ENCODE data around the gene COIL. TPM values are rescaled to one million over a fixed set of nuclear protein-coding genes. Genes with fewer than 3 reads are reported as not detected.

Gene COIL
- total and polyA plus RNA-seq, 2 of the 13 experiments (the other 11 are each of a cell fraction or from before 2014, with no cell fraction given): 8.1 to 29.4 TPM

GRCh38 chr17:56956992-56957391 is 3.9 kb downstream of the COIL start:
- H3K4me1 ChIP-seq (ENCODE audit: insufficient read depth, low read length): peaks cover 25% of the 10 kb centered on the region
- no peak for ATAC-seq
- no peak overlapping the region for H3K9ac ChIP-seq (ENCODE audit: insufficient read depth, low read depth, low read length)
- peaks cover 4% of the 10 kb centered on the region for H4K20me1 ChIP-seq (ENCODE audit: insufficient read depth, low read length)
- TF ChIP-seq SIN3B (IDR thresholded peaks at IDR 0.05; ENCODE audit: low read length) (no peak), ZNF121 (CRISPR knock-in tag; IDR thresholded peaks at IDR 0.05) (peak; percentile 52; the same call in 1 of the 2 replicates), HMG20B (CRISPR knock-in tag; conservative IDR thresholded peaks at IDR 0.05) (no peak), THYN1 (CRISPR knock-in tag; IDR thresholded peaks at IDR 0.05; ENCODE audit: borderline replicate concordance, low read depth) (no peak)
- intact Hi-C loops (cut with micrococcal nuclease; ENCODE audit: unreplicated experiment) (no loop called here), in situ Hi-C loops (cut with HindIII; ENCODE audit: extremely low pct_ligation_motif_present, low pct_unique_long_range_greater_than_20kb) (no loop called here)
- no peak for FAIRE-seq
- H3K4me2 ChIP-seq (ENCODE audit: low read depth, low read length): no peak overlapping the region
- POLR2A ChIA-PET: no interaction called here
- H3K27me3 ChIP-seq (ENCODE audit: control insufficient read depth in 1 of 2, insufficient read depth in 2 of 2, low read length in 2 of 2): no peaks in the 10 kb centered on the region
- no peak overlapping the region for H2AFZ ChIP-seq (ENCODE audit: low read length)
- no peak overlapping the region for H3K4me3 ChIP-seq (replicated peaks in 1 of 3; ENCODE audit: insufficient read depth in 1 of 3, low read depth in 2 of 3, low read length in 3 of 3)
- CTCF ChIA-PET (ENCODE audit: low intra/inter-chr PET ratio, low total read pairs): no interaction called here
- no TSS peak for BruUV-seq (replicated peaks)
- H3K79me2 ChIP-seq (ENCODE audit: insufficient read depth, low read length): peaks cover 29% of the 10 kb centered on the region
- WGBS (ENCODE audit: low lambda C conversion rate): 93% methylated on average over 5 of the region's 5 CpGs
- DNase-seq (ENCODE audit: low spot score): no peak
- H3K36me3 ChIP-seq (replicated peaks in 1 of 2; ENCODE audit: control insufficient read depth in 1 of 2, insufficient read depth in 2 of 2, low read length in 2 of 2): peaks cover 0 to 4% of the 10 kb centered on the region in 2 experiments; a peak in 4 of 5 replicates
- no peak overlapping the region for H3K27ac ChIP-seq (ENCODE audit: extremely low read length, insufficient read depth, low read length)
- H3K9me3 ChIP-seq (ENCODE audit: low read length): no peaks in the 10 kb centered on the region

- no peaks in the 10 kb centered on the region for H3K4me1 ChIP-seq (ENCODE audit: insufficient read depth, low read length)
- intact Hi-C loops (cut with micrococcal nuclease; ENCODE audit: unreplicated experiment) (loop anchor here (10.0 kb wide), 1 partner anchor 55 kb away; no protein-coding TSS in a partner anchor), in situ Hi-C loops (cut with HindIII; ENCODE audit: extremely low pct_ligation_motif_present, low pct_unique_long_range_greater_than_20kb) (no loop called here)
- H3K4me3 ChIP-seq (replicated peaks in 1 of 3; ENCODE audit: insufficient read depth in 1 of 3, low read depth in 2 of 3, low read length in 3 of 3): no peak overlapping the region
- no peak overlapping the region for H3K9ac ChIP-seq (ENCODE audit: insufficient read depth, low read depth, low read length)
- POLR2A ChIA-PET: no interaction called here
- TF ChIP-seq ZNF746 (CRISPR knock-in tag; IDR thresholded peaks at IDR 0.05) (no peak), CREB1 (IDR thresholded peaks at IDR 0.05) (peak; percentile 61), CREB1 (CRISPR knock-in tag; IDR thresholded peaks at IDR 0.05) (no peak)
- H3K9me3 ChIP-seq (ENCODE audit: low read length): no peaks in the 10 kb centered on the region
- 93% methylated on average over 3 of the region's 3 CpGs for WGBS (ENCODE audit: low lambda C conversion rate)
- peaks cover 3% of the 10 kb centered on the region for H3K79me2 ChIP-seq (ENCODE audit: insufficient read depth, low read length)
- H2AFZ ChIP-seq (ENCODE audit: low read length): no peak overlapping the region
- FAIRE-seq: no peak
- H3K4me2 ChIP-seq (ENCODE audit: low read depth, low read length): no peak overlapping the region
- no peak for ATAC-seq
- no peak overlapping the region for H3K27ac ChIP-seq (ENCODE audit: extremely low read length, insufficient read depth, low read length)
- H3K36me3 ChIP-seq (replicated peaks in 1 of 2; ENCODE audit: control insufficient read depth in 1 of 2, insufficient read depth in 2 of 2, low read length in 2 of 2): peaks cover 15 to 59% of the 10 kb centered on the region in 2 experiments
- no TSS peak for BruUV-seq (replicated peaks)
- CTCF ChIA-PET (ENCODE audit: low intra/inter-chr PET ratio, low total read pairs): no interaction called here
- H4K20me1 ChIP-seq (ENCODE audit: insufficient read depth, low read length): peaks cover 4% of the 10 kb centered on the region; the same call in 1 of the 2 replicates
- no peaks in the 10 kb centered on the region for H3K27me3 ChIP-seq (ENCODE audit: control insufficient read depth in 1 of 2, insufficient read depth in 2 of 2, low read length in 2 of 2)
- no peak for DNase-seq (ENCODE audit: low spot score)
These were observed 11.3 kb downstream of the COIL start for GRCh38 chr17:56949595-56949994.
